HEK293 (cell line): Measurements from ENCODE around the gene KLHL22.
A peak's percentile ranks its signal among the peaks of the same experiment; 100 is the strongest.

Experiments
- CTCF ChIA-PET: fragments of 350-600 bp; formaldehyde crosslinking; extraction: SDS; loops from one replicate; lab custom pipeline; 2021; ENCODE audit warnings: antibody characterized with exemption; lab: Yijun Ruan, JAX
- POLR2A ChIA-PET: fragments of 300-600 bp; formaldehyde crosslinking; extraction: SDS; loops from one replicate; lab custom pipeline; 2020; ENCODE audit warnings: antibody characterized with exemption, inconsistent platforms; lab: Yijun Ruan, JAX
- H3K27ac ChIP-seq: fragments of 200-500 bp; sonication (Bioruptor generic); 2 replicates; pipeline ENCODE4 v1.5.1; 2014; ENCODE audit warnings: low read depth, low read length, control low read depth, inconsistent platforms; ENCODE audit errors: extremely low read depth
- H3K36me3 ChIP-seq, 2 experiments: fragments of 200-500 bp in 1 of 2; sonication (Bioruptor generic) in 1 of 2; 1 replicate in 1 of 2; 2 replicates in 1 of 2; pipeline ENCODE4 v1.5.1; 2014 to 2017; ENCODE audit warnings: inconsistent platforms in 2 of 2, low read length in 2 of 2; ENCODE audit not compliant: control insufficient read depth in 2 of 2, insufficient read depth in 1 of 2
- H3K4me1 ChIP-seq: fragments of 200-500 bp; sonication (Bioruptor generic); 2 replicates; pipeline ENCODE4 v1.5.1; 2014; ENCODE audit warnings: mild to moderate bottlenecking, low read length, inconsistent platforms; ENCODE audit not compliant: control insufficient read depth, insufficient read depth
- H3K4me3 ChIP-seq: 2 replicates; pipeline ENCODE4 v1.5.1; 2011; ENCODE audit warnings: low read depth, mild to moderate bottlenecking, control low read depth, low read length, moderate library complexity
- H3K9me3 ChIP-seq: fragments of 200-500 bp; sonication (Bioruptor generic); 2 replicates; pipeline ENCODE4 v1.5.1; 2014; ENCODE audit warnings: low read depth, low read length, inconsistent platforms; ENCODE audit not compliant: control insufficient read depth, insufficient read depth
- HOXA7 ChIP-seq: sonication (generic); formaldehyde crosslinking; IDR thresholded peaks from 2 replicates; pipeline ENCODE4 v1.8.1; 2022; ENCODE audit warnings: missing genetic modification reagents, borderline replicate concordance
- KLF1 ChIP-seq: fragments of 450-650 bp; formaldehyde crosslinking; IDR thresholded peaks from 2 replicates; pipeline ENCODE4 v1.5.1; 2016; ENCODE audit warnings: missing biosample characterization, missing genetic modification characterization
- SCRT1 ChIP-seq: fragments of 450-650 bp; formaldehyde crosslinking; IDR thresholded peaks from 2 replicates; pipeline ENCODE4 v1.5.1; 2016; ENCODE audit warnings: missing biosample characterization, missing genetic modification characterization, borderline replicate concordance
- ZBTB48 ChIP-seq: fragments of 450-650 bp; formaldehyde crosslinking; IDR thresholded peaks from 2 replicates; pipeline ENCODE4 v1.5.1; 2016; ENCODE audit warnings: missing biosample characterization, missing genetic modification characterization
- ZNF302 ChIP-seq: fragments of 450-650 bp; formaldehyde crosslinking; IDR thresholded peaks from 2 replicates; pipeline ENCODE4 v1.5.1; 2016; ENCODE audit warnings: missing biosample characterization, missing genetic modification characterization, low read depth
- ZNF354C ChIP-seq: fragments of 450-650 bp; formaldehyde crosslinking; IDR thresholded peaks from 2 replicates; pipeline ENCODE4 v1.5.1; 2016; ENCODE audit warnings: missing biosample characterization, missing genetic modification characterization, low read depth, borderline replicate concordance
- ZNF404 ChIP-seq: fragments of 450-650 bp; formaldehyde crosslinking; IDR thresholded peaks from 2 replicates; pipeline ENCODE4 v1.5.1; 2017; ENCODE audit warnings: missing biosample characterization, missing genetic modification characterization
- ZNF423 ChIP-seq: fragments of 450-650 bp; formaldehyde crosslinking; IDR thresholded peaks from 2 replicates; pipeline ENCODE4 v1.5.1; 2016; ENCODE audit warnings: missing biosample characterization, missing genetic modification characterization
- ZNF433 ChIP-seq: fragments of 450-650 bp; formaldehyde crosslinking; IDR thresholded peaks from 2 replicates; pipeline ENCODE4 v1.5.1; 2016; ENCODE audit warnings: missing biosample characterization, missing genetic modification characterization, low read depth
- ZNF48 ChIP-seq: fragments of 450-650 bp; formaldehyde crosslinking; IDR thresholded peaks from 2 replicates; pipeline ENCODE4 v1.5.1; 2016; ENCODE audit warnings: missing biosample characterization, missing genetic modification characterization
- ZNF558 ChIP-seq: fragments of 450-650 bp; formaldehyde crosslinking; IDR thresholded peaks from 2 replicates; pipeline ENCODE4 v1.5.1; 2016; ENCODE audit warnings: missing biosample characterization, missing genetic modification characterization
- ZNF792 ChIP-seq: fragments of 450-650 bp; formaldehyde crosslinking; IDR thresholded peaks from 2 replicates; pipeline ENCODE4 v1.5.1; 2016; ENCODE audit warnings: missing biosample characterization, missing genetic modification characterization
- ZNF843 ChIP-seq: fragments of 450-650 bp; formaldehyde crosslinking; IDR thresholded peaks from 2 replicates; pipeline ENCODE4 v1.5.1; 2016; ENCODE audit warnings: missing biosample characterization, missing genetic modification characterization
- TF ChIP-seq, protein P1 (sequence below): fragments of 450-650 bp; formaldehyde crosslinking; IDR thresholded peaks from 2 replicates; pipeline ENCODE4 v1.5.1; 2016; ENCODE audit warnings: missing biosample characterization, missing genetic modification characterization
- TF ChIP-seq, protein P2 (sequence below): fragments of 450-650 bp; formaldehyde crosslinking; IDR thresholded peaks from 2 replicates; pipeline ENCODE4 v1.5.1; 2016; ENCODE audit warnings: missing biosample characterization, missing genetic modification characterization, low read depth
- TF ChIP-seq, protein P3 (sequence below): IDR thresholded peaks from 2 replicates; pipeline ENCODE4 v1.6.1; 2011; ENCODE audit warnings: mild to moderate bottlenecking, low read depth, low read length, borderline replicate concordance
- TF ChIP-seq, protein P4 (sequence below): fragments of 450-650 bp; formaldehyde crosslinking; IDR thresholded peaks from 2 replicates; pipeline ENCODE4 v1.5.1; 2016; ENCODE audit warnings: missing biosample characterization, missing genetic modification characterization
- TF ChIP-seq, protein P5 (sequence below): fragments of 450-650 bp; formaldehyde crosslinking; IDR thresholded peaks from 2 replicates; pipeline ENCODE4 v1.5.1; 2016; ENCODE audit warnings: missing biosample characterization, missing genetic modification characterization
- TF ChIP-seq, protein P6 (sequence below): fragments of 450-650 bp; formaldehyde crosslinking; IDR thresholded peaks from 2 replicates; pipeline ENCODE4 v1.5.1; 2016; ENCODE audit warnings: missing biosample characterization, missing genetic modification characterization, low read depth
- TF ChIP-seq, protein P7 (sequence below): fragments of 450-650 bp; formaldehyde crosslinking; IDR thresholded peaks from 2 replicates; pipeline ENCODE4 v1.5.1; 2016; ENCODE audit warnings: missing biosample characterization, missing genetic modification characterization

KLHL22 gene

DNA sequence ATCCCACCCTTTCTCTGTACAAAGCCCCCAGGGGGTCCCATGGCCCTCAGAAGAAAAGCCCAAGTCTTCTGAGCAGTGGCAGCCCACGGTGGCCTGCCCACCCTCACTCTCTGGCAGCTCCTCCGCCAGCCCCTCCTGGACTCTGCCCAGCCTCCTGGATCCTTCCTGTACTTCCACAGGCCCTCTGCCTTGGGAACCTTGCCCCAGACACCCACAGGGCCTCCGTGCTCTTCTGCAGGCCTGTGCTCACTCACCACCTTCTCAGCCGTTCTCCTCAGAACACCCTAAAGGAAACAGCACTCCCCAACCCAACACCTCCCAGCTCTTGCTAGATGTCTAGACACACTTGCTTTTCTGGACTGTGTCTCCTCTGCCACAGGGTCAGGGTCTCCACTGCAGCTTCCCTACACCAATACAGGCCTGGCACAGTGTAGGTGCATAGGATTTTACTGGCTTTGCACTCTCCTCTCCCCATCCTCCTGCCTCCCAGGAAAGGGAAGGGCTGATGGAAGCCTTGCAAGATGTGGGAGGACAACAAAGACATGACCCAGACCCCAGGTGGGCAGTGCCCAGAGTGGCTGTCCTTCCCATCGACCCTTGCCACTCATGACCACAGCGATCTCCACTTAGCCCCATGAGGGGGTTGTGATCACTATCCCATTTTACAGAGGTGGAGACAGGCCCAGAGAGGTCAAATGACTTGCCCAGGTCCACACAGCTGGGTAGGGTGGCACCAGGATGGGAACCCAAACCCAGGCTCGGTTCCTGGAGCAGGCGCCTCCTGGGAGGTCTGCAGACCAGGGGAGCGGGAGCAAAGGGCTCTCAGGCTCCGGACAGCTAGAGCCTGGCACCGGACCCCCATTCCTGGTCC is 59.9 kb downstream of the KLHL22 start (continued):
- TF ChIP-seq ZNF48 (no peak), ZNF558 (tag by site-specific recombination) (no peak), HOXA7 (CRISPR knock-in tag) (no peak), KLF1 (tag by site-specific recombination) (no peak)
- TF ChIP-seq, protein P1, sequence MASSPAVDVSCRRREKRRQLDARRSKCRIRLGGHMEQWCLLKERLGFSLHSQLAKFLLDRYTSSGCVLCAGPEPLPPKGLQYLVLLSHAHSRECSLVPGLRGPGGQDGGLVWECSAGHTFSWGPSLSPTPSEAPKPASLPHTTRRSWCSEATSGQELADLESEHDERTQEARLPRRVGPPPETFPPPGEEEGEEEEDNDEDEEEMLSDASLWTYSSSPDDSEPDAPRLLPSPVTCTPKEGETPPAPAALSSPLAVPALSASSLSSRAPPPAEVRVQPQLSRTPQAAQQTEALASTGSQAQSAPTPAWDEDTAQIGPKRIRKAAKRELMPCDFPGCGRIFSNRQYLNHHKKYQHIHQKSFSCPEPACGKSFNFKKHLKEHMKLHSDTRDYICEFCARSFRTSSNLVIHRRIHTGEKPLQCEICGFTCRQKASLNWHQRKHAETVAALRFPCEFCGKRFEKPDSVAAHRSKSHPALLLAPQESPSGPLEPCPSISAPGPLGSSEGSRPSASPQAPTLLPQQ (tag by site-specific recombination) = no peak
- TF ChIP-seq, all 188 proteins: peak for 5

DNA sequence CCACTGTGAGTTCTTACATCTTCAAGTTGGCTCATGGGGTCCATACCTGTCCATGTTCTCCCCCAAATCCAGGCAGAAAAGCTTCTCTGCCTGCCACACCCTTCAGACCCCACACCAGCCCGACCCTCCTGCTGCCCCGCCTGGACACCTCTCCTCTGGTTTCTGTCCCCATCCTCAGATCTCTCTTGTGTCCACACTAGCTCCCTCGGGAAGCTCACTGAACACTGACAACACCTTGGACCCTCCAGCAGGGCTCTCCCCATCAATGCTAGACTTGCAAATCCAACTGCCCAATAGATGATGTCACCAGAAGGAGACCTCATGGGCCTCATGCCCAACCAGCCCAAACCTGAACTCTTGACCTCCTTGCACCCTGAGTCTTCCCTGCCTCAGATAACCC is 60.8 kb downstream of the KLHL22 start:
- Histone ChIP-seq H3K9me3 (no peaks in the 10 kb centered on the region), H3K36me3 (peaks cover 0 to 36% of the 10 kb centered on the region in 2 experiments; a peak in 1 of 3 replicates), H3K4me1 (no peaks in the 10 kb centered on the region), H3K27ac (no peak overlapping the region), H3K4me3 (no peak overlapping the region)
- ChIA-PET POLR2A (no interaction called here), CTCF (interaction anchor here (2.5 to 3.4 kb wide), 2 partner anchors 17 to 21 kb away, joined by 15 to 18 read pairs; no protein-coding TSS in a partner anchor)
- TF ChIP-seq, protein P2, sequence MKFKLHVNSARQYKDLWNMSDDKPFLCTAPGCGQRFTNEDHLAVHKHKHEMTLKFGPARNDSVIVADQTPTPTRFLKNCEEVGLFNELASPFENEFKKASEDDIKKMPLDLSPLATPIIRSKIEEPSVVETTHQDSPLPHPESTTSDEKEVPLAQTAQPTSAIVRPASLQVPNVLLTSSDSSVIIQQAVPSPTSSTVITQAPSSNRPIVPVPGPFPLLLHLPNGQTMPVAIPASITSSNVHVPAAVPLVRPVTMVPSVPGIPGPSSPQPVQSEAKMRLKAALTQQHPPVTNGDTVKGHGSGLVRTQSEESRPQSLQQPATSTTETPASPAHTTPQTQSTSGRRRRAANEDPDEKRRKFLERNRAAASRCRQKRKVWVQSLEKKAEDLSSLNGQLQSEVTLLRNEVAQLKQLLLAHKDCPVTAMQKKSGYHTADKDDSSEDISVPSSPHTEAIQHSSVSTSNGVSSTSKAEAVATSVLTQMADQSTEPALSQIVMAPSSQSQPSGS (tag by site-specific recombination) = peak; percentile 40; the same call in 1 of the 2 replicates
- TF ChIP-seq ZNF404 = no peak

DNA sequence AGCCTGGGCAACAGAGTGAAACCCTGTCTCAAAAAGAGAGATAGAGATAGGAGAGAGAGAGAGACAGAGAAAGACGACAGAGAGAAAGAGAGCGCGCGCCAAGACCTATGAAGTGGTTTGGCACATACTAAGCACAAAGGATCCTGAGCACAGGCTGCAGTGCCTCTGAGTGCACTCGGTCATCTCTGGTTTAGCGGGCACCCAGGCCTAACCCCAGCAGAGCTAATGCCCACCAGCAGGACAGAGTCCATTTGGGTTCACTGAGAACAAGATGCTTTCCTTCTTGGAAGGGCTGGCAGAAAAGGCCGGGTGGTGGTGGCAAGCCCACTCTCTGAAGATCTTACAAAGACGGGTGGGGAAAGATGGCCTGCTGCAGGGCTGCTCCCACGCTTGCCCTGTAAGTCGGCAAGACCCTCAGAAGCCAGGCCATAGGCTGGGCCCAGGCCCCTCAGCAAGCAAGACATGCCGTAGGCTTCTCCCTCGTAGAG is 61.3 kb downstream of the KLHL22 start:
- ChIA-PET POLR2A (interaction anchor here (0.9 kb wide), 1 partner anchor 11 kb away, joined by 3 read pairs; no protein-coding TSS in a partner anchor), CTCF (interaction anchor here (0.5 to 3.4 kb wide), 4 partner anchors 9 to 21 kb away, joined by 3 to 18 read pairs (median 10); no protein-coding TSS in a partner anchor)
- H3K4me3 ChIP-seq = no peak overlapping the region
- TF ChIP-seq ZNF792 (tag by site-specific recombination) = no peak
- TF ChIP-seq, protein P3, sequence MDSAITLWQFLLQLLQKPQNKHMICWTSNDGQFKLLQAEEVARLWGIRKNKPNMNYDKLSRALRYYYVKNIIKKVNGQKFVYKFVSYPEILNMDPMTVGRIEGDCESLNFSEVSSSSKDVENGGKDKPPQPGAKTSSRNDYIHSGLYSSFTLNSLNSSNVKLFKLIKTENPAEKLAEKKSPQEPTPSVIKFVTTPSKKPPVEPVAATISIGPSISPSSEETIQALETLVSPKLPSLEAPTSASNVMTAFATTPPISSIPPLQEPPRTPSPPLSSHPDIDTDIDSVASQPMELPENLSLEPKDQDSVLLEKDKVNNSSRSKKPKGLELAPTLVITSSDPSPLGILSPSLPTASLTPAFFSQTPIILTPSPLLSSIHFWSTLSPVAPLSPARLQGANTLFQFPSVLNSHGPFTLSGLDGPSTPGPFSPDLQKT = no peak
- TF ChIP-seq, protein P4, sequence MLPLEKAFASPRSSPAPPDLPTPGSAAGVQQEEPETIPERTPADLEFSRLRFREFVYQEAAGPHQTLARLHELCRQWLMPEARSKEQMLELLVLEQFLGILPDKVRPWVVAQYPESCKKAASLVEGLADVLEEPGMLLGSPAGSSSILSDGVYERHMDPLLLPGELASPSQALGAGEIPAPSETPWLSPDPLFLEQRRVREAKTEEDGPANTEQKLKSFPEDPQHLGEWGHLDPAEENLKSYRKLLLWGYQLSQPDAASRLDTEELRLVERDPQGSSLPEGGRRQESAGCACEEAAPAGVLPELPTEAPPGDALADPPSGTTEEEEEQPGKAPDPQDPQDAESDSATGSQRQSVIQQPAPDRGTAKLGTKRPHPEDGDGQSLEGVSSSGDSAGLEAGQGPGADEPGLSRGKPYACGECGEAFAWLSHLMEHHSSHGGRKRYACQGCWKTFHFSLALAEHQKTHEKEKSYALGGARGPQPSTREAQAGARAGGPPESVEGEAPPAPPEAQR (tag by site-specific recombination) = no peak
- no peak for TF ChIP-seq ZNF354C (tag by site-specific recombination)
- TF ChIP-seq, protein P5, sequence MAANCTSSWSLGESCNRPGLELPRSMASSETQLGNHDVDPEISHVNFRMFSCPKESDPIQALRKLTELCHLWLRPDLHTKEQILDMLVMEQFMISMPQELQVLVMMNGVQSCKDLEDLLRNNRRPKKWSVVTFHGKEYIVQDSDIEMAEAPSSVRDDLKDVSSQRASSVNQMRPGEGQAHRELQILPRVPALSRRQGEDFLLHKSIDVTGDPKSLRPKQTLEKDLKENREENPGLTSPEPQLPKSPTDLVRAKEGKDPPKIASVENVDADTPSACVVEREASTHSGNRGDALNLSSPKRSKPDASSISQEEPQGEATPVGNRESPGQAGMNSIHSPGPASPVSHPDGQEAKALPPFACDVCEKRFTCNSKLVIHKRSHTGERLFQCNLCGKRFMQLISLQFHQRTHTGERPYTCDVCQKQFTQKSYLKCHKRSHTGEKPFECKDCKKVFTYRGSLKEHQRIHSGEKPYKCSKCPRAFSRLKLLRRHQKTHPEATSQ (tag by site-specific recombination) = no peak
- TF ChIP-seq, protein P6, sequence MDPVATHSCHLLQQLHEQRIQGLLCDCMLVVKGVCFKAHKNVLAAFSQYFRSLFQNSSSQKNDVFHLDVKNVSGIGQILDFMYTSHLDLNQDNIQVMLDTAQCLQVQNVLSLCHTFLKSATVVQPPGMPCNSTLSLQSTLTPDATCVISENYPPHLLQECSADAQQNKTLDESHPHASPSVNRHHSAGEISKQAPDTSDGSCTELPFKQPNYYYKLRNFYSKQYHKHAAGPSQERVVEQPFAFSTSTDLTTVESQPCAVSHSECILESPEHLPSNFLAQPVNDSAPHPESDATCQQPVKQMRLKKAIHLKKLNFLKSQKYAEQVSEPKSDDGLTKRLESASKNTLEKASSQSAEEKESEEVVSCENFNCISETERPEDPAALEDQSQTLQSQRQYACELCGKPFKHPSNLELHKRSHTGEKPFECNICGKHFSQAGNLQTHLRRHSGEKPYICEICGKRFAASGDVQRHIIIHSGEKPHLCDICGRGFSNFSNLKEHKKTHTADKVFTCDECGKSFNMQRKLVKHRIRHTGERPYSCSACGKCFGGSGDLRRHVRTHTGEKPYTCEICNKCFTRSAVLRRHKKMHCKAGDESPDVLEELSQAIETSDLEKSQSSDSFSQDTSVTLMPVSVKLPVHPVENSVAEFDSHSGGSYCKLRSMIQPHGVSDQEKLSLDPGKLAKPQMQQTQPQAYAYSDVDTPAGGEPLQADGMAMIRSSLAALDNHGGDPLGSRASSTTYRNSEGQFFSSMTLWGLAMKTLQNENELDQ (tag by site-specific recombination) = no peak
- TF ChIP-seq ZBTB48 = no peak
- TF ChIP-seq, protein P7, sequence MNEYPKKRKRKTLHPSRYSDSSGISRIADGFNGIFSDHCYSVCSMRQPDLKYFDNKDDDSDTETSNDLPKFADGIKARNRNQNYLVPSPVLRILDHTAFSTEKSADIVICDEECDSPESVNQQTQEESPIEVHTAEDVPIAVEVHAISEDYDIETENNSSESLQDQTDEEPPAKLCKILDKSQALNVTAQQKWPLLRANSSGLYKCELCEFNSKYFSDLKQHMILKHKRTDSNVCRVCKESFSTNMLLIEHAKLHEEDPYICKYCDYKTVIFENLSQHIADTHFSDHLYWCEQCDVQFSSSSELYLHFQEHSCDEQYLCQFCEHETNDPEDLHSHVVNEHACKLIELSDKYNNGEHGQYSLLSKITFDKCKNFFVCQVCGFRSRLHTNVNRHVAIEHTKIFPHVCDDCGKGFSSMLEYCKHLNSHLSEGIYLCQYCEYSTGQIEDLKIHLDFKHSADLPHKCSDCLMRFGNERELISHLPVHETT = no peak
- TF ChIP-seq ZNF433 (tag by site-specific recombination) = no peak
- no peak for TF ChIP-seq ZNF843 (tag by site-specific recombination)
- no peak for TF ChIP-seq SCRT1 (tag by site-specific recombination)
- TF ChIP-seq ZNF423 (tag by site-specific recombination) = no peak
- no peak for TF ChIP-seq ZNF302

More for the DNA sequence above, 61.3 kb downstream of the KLHL22 start:
- Histone ChIP-seq H3K4me1 (no peaks in the 10 kb centered on the region), H3K27ac (no peak overlapping the region), H3K9me3 (no peaks in the 10 kb centered on the region), H3K36me3 (peaks cover 0 to 41% of the 10 kb centered on the region in 2 experiments; a peak in 1 of 3 replicates)
